ENCODE results near the gene PLD1.
A peak's percentile ranks its signal among the peaks of the same experiment; 100 is the strongest.
"Not testable (repeated sequence)": the region's sequence is repeated elsewhere in the genome, so short reads cannot be mapped to it uniquely, and the experiment has no call there.

The PLD1 gene

DNA sequence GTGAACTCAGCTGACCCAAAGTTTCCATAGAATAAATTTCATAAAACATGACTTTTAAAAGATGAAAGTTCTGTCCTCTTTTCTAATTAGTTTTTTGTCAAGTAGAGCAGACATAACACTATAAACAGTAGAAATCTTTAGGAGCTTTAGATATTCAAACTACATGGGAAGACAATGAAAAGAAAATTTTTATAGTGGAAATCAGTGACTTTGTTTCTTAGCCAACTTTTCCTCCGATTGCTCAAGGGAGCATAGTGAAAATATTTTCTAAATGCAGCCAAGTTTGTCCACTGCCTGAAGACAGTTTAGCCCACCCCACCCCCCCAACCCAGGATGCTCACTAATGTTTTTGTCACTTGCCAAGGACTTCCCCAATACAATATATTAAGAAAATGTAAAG, 114.9 kb downstream of the PLD1 start:
- no peak for DNase-seq

DNA sequence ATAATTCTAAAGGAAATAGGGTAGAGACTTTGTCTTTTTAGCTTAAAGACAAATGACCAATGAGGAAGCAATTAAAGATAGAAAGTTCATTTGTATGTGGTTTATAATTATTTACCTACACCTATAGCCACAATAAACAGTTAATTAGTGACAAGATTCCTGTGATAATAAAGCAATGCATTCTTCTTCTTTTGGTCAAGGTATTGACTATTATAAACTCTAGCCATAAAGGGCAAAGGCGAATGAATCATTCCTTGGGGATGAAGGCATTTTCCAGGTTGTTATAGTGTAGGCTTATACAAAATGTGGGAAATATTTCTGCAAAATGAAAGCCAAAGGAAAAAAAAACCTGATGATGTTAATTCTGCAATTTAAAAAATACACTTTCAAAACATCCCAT, 115.4 kb downstream of the PLD1 start:
- no peak for DNase-seq

DNA sequence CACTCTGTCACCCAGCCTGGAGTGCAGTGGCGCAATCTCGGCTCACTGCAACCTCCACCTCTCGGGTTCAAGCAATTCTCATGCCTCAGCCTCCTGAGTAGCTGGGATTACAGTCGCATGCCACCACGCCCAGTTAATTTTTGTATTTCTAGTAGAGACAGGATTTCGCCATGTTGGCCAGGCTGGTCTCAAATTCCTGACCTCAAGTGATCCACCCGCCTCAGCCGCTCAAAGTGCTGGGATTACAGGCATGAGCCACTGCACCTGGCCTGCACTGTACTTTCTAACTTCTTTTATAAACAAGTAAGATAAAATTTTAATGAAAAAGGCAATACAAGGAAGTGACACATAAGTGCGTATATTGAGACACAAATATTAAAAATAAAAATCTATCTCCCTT, 117.7 kb downstream of the PLD1 start:
- DNase-seq = not testable (repeated sequence)

DNA sequence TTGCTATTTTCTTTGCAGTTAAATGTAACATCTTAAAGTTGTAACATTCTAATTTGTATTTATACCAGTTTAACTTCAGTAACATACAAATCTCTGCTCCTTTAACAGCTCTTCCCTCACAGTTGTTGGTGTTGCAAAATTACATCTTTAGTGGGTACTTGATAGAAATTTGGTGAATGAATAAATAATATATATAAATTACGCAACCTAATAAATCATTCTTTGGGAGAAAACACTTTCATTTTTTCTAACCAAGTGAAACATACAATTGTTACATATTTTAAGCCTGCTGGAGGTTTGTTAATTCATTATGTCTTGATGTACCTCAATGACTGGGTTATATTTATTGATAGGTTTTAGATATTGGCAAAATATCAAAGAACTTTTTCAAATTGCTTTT, 118.8 kb downstream of the PLD1 start:
- DNase-seq = no peak

DNA sequence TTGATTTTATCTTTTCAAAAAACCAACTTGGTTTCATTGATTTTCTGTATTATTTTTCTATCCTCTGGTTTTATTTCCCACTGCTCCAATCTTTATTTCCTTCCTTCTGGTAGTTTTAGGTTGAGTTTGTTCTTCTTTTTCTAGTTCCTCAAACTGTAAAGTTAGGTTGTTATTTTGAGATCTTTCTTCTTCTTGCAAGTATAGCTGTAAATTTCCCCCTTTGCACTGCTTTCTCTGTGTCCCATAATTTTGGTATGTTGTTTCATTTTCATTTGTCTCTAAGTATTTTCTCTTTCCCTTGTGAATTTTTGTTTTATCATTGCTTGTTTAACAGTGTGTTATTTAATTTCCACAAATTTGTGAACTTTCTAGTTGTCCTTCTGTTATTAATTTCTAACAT, 120.0 kb downstream of the PLD1 start:
- DNase-seq = no peak

DNA sequence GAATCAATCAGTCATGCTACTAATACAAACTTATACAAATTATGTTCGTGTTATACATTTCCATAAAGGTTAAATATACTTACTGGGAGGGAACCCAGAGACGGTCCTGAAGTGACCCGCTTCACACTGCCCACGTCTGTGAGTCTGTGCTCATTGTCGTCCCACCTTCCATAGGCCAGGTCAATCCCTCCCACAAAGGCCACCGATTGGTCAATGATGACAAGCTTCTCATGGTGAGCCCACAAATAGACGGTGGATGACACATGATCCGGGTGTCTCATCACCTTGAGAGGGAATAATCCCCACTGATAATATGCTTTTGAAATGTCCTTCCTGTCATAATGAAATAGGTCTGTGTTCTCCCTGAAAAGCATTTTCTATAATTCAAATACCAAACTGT, 121.7 kb downstream of the PLD1 start:
- DNase-seq = peak; percentile 75 to 94

DNA sequence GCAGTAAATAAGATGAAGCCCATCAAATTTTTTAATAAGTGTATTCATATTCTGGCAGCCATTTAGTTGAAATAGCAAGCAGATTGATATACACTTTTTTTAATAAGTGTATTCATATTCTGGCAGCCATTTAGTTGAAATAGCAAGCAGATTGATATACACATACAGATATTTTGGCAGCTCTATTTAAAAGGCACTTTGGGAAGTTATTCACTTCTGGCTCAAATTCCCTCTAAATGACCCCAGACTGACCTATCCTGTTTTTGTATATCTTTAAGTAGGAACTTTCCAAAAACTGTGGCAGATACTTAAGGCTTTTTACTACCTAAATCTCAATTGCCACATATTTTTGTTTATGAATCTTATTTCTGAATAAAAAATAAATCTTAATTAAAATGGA, 122.3 kb downstream of the PLD1 start:
- no peak for DNase-seq

DNA sequence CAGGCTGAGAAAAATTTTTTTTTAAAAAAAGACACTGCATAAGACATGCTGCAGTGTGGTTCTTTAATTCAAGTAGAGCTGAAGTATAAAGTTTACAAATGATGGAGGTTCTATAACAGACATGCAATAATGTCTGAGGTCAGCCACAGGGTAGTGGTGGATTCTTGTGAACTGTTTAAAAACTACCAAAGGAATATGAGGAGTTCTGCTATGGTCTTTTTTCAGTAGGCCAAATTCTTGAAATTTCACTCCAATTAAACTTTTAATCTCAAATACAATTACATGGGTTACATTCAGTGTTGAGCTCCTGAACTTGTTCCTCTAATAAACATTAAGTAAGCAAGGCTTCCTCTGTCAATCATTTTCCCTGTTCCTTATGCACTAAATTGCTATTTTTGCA, 122.7 kb downstream of the PLD1 start:
- no peak for DNase-seq

DNA sequence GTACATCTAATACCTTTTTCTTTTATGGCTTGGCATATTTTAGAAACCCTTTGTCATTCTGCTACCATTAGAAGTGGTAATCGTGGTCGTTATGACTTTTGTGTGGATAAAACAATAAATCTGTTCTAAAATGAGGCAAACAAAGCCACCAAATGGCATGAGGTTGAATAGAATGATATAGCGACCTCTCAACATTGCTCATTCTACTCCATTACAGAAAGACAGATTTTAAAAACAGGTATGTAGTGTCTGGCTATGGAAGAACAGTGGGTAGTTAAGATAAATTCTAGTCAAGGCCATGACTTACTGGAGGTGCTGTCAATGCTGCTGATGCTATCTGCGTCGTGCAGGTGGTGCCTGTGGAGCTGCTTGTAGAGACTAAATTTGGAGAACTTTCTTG, 123.2 kb downstream of the PLD1 start:
- DNase-seq = no peak

DNA sequence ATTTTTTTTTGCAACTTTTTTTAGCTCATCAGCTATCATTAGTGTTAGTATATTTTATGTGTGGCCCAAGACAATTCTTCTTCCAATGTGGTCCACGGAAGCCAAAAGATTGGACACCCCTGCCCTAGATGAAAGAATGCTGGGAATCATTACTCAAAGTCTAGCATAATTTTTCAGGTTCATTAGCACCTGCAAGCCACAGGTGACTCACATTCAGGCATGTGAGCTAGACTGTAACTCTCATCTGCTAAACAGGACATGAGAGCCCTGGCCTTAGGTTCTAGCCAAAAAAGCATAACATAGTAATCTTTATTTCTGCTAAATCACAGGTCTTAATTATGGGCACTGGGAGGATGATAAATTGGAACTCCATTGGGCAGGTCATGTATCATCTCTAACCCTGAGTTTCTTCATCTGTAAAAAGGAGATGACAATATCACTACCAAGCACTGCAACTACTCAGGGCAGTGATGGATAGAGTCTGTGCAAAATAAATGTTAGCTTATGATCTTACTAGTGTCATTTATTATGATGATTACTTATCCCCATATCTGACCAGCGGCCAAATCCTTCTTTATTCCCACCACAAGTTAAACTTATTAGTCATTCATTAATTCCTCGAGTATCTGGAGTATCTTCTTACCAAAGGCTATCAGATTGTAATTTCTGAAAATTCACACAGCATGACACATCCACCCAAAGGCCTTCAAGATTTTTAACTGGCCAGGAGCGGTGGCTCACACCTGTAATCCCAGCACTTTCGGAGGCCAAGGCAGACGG, 125.0 kb downstream of the PLD1 start:
- no peak for DNase-seq

DNA sequence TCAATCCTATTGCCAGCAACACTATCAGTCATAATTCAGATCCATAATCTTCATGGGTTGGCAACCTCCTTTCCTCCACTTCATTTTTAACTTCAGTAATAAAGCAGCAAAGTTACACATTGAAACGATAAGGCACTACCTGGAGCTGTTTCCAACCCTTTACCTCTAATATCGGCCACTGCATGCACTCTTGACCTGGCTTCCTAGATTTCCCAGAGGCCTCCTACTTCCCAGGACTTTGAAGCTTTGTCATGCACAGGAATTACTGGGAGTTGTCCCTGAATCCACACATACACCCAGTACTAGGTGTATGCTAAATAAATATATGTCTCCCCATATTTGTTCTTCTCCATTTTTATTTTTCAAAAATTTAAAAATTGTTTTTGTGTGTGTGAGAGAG, 126.1 kb downstream of the PLD1 start:
- DNase-seq = no peak

DNA sequence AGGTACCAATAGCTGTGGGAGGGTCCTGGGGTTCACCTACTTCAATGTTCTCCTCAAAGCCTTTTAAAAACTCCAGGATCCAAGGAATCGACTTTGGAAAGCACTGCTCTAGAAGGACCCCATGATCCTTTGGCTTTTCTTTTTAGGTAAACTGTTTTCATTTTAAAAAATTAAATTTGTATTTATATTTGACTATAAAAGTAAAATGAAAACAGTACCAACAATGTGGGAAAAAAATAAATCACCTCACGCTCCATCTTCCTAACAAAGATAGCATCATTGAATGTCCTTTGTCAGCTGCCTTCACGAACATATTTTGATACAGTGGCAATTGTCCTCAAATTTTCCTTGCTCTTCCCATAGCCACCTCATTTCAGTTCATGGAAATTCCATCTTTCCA, 127.5 kb downstream of the PLD1 start:
- DNase-seq = no peak

DNA sequence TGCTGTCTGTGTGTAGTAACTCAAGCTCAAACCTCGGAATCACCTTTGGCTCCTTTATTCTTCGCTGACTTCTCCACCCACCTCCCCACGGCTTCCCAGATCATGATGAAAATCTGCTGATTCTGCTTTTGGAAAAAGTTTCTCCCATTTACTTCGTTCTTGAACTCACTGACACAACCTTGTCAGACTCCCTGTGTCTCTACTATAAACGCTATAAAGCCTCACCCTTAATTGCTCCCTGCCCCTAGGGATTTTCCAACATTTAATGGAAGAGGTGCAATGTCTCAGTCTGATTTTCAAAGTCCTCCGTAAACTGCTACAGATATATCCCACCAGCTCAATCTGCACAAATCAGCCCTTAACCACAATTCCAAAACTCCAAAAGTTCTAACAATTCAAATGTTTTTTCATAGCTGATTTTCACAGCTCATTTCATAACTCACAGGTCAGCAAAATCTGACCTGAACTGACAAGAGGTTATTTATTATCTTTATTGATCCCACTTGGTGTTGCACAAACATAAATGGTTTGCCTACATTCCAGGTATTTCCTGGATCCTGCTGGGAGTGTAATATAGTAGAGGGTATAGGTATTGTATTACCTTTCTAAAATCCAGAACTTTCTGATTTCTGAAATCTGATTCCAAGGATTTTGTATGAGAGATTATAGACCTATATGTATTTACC, 129.4 kb downstream of the PLD1 start:
- no peak for DNase-seq

DNA sequence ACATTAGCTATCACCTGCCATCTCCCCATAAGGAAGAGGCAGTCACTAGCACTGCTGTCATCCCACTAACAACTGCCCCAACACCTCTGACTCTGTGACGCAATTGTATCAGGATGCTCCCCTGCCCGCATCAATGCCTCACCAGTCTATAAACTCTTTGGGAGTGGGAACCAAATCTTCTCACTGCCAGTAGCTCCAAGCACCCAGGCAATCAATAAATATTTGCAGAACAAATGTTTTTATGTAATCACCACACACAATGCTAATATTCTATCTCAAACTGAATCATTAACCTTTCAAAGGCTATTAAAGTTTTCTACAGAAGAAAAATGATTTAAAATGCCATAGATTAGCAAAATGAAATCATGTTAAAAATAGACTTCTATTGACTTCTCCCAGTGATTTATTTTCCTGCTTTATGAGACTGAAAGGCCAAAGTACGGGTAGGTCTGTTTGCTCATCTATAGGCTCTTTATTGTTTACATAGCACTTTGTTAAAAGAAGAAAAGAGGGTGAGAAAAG, 131.3 kb downstream of the PLD1 start:
- DNase-seq = no peak

DNA sequence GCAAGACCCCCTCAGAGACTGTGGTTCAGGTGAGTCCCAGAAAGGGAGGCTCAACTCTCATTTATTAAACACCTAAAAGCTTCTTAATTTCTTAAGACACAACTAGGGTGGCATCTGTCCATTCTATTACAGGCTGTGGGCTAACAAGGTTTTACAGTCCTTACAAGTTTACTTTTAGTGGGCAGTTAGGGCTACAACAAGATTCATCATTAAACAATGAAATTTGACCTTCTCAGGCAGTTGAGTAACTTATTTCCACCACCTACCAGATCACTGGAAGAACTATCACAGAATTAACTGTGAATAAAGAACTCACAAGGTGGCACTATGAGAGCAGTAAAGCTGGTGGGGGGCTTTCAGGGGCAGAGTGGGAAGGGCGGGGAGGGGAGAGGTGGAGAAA, 132.6 kb downstream of the PLD1 start:
- no peak for DNase-seq

DNA sequence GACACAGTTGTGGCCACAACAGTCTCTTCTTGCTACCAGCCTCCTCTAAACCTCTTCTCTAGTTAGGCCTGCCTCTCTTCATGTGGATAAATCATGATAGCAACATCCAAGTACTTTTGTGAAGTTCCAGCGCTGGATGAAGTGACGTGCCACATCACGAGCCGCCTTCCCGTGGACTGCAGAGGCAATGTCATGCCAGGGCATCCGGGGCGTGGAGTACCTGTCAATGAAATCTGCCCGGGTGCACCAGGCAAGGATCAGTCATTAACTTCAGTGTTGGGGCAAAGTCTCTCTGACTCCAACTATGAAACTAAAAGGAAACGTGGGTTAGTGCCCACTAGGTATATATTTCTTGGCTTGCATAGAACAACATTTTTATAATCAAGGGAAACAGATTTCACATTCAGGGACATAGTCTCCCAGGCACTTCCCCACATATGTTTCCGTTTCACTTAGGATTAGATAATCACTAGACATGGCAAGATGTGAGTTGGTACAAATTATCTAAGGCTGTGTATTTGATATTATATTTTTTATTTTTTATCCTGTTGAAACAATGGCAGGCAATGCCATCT, 133.6 kb downstream of the PLD1 start:
- no peak for DNase-seq

DNA sequence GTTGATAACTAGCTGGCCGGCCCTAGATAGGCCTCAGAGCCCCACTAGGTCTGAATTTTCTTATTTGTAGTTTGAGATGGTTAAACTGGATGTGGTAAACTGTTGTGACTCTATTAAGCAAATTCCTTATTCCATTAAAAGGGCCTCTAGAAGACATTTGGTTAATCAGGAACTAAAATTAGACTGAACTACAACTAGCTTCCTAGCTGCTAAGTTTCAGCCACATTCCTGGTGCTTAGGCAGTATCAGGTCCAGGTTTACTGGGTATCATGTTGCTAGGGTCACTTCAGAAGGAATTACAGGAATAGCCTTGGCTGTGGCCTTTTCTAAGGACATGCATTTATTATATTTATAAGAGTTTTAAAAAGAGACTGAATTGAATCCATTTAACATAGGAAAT, 136.3 kb downstream of the PLD1 start:
- DNase-seq = no peak

DNA sequence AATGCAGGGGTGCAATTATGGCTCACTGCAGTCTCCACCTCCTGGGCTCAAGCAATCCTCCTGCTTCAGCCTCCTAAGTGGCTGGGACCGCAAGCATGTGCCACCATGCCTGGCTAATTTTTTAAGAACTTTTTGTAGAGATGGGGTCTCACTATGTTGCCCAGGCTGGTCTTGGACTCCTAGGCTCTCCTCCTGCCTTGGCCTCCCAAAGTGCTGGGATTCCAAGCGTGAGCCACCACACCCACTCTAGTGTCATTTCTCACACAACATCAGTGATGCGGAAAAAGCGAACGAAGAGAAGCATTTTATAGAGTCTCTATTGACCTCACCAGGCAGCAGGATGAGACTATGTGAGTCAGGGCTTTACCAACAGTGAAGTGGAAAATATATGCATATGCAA, 137.7 kb downstream of the PLD1 start:
- no peak for DNase-seq

DNA sequence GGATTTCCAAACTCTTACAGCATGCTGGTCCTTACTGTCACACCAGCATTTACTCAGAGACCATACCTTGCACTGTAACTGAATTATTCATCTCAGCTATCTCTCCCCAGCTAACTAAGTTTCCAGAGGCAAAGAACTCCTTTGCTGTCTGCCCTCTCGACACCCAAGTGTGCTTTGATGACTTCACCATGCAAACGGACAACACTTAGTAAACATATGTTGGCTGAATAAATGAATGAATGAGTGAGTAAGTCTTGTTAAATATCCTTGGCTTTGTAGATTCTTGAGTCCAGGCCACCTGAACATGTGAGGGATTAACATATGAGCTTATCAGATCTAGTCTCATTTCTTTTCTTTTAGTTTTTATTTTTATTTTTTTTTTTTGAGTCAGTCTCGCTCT, 138.2 kb downstream of the PLD1 start:
- no peak for DNase-seq

DNA sequence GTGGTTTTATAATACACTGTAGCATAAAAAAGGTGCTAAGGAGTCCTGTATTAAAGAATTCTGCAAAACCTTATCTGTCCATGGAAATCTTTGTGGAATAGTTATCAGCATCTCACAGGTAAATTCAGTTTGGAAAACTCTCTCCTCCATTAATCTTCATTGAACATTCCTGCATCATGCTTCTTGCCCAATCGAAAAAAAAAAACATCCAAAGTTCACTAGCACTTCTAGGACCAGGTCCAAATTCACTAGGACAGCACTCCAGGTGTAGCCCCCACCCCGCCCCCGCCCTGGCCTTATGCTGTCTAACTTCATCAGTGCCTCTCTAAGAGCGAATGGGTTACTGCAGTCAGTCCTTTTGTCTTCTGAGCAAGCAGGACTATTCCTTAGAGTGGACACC, 138.6 kb downstream of the PLD1 start:
- DNase-seq = no peak

DNA sequence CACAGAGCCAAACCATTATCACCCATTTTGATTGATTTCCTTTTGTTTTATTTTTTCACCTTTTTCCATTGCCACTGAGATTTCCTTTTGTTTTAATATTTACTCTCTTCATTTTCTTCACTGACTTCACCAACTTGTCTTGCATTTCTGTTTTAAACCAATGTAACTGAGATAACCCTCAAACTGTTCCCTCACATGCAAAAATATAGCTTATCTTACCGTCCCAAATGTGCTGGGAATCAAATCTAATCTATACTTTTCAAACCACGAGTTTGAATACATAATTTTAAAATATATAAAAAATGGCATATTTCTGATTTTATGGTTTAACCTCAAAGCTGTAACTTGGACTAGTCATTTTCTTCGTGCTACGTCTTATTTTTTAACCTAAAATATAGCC, 143.8 kb downstream of the PLD1 start:
- no peak for DNase-seq

DNA sequence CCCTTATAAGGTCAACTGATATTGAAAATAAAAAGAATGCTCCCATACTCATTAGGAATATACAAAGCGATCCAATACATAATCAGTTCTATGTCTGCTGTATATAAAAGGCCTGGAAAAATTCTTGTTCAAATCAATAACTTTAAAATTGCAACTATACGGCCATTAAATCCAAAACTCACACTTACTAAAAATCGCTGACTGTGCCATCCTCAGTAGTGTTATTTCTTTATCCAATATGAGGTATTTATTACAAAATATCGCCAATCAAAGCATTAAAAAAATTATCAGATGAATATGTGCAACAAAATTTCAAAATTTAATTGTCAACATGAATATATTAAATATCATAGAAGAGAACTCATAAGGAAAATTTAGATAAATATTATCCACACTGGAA, 146.5 kb downstream of the PLD1 start:
- no peak for DNase-seq

DNA sequence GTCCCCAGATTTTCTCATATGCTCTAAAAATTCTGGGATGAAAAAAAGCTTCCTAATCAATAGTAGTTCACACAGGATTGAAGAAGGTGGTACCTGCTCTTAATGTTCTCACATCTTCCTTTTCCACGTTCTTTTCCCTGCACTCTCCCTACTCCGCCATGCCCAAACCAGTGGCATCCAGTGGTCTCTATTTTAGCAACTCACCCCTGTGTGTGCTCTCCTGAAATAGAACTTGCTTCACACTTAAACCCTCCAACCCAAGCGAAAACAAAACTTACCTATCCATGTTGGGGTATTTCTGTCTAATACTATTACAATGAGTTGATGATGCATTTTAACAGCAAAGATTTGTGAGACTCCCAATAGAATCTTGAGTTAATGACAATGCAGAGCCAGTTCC, 148.8 kb downstream of the PLD1 start:
- no peak for DNase-seq

DNA sequence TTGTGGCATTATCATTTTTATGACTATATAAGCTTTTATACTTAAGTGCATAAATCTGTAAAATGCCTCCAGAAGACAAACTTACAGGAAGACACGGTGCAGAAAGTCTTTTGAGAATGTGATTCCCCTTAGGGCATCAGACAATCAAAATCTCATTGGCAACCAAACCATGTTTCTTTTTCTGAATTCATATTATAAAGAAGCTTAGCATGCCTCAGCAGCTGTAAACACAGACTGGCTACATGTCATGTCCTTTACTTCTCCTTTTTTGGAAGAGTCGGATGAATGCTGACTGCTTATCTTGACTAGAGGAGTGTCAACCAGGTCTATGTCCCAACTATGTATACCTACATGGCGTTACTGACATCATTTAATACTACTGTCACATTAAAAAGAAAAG, 150.1 kb downstream of the PLD1 start:
- DNase-seq = no peak
